T-helper 17 cell (primary cell): ENCODE results near the gene SIRPG. TPM values are rescaled to one million over a fixed set of nuclear protein-coding genes. Genes with fewer than 3 reads are reported as not detected.

Experiments used
- ATAC-seq: fragments of 150-1000 bp; cut with Tn5 transposase; 2 replicates; pipeline ENCODE4 v1.10.0; 2021; ENCODE audit warnings: mild to moderate bottlenecking, moderate library complexity
- DNase-seq, 3 donors: peaks; one replicate each; pipeline versions ENCODE4 v3.0.0 to v3.0.0-alpha.2; 2020 to 2021
- H3K9me3 ChIP-seq: one replicate; pipeline ENCODE4 v1.7.0; 2013; ENCODE audit warnings: low read length, mild to moderate bottlenecking; ENCODE audit not compliant: control insufficient read depth, poor library complexity, severe bottlenecking
- H3K27ac Mint-ChIP-seq: one replicate; pipeline ENCODE4 v1.8.0; 2022; ENCODE audit warnings: mild to moderate bottlenecking, moderate library complexity, mixed read lengths
- H3K27me3 Mint-ChIP-seq: one replicate; pipeline ENCODE4 v1.8.0; 2022; ENCODE audit warnings: mixed read lengths
- H3K36me3 Mint-ChIP-seq: one replicate; pipeline ENCODE4 v1.8.0; 2022; ENCODE audit warnings: low read depth, mixed read lengths
- H3K4me1 Mint-ChIP-seq: one replicate; pipeline ENCODE4 v1.8.0; 2022; ENCODE audit warnings: mild to moderate bottlenecking, mixed read lengths
- H3K4me3 Mint-ChIP-seq: one replicate; pipeline ENCODE4 v1.8.0; 2022; ENCODE audit warnings: mild to moderate bottlenecking, moderate library complexity, mixed read lengths
- total RNA-seq, 4 donors: library from RNA in 2 of 4; stranded (reverse) in 2 of 4; gene quantifications; one replicate each; pipeline ENCODE4 v1.2.3 and lab custom pipeline; 2022 to 2026

SIRPG gene
- total RNA-seq, 2 donors from 2014 or later = 45.3 to 47.5 TPM

GRCh38 chr20:1665345-1665744 is 7.8 kb upstream of the SIRPG start:
- peaks cover 48% of the 10 kb centered on the region for H3K4me1 Mint-ChIP-seq
- no peaks in the 10 kb centered on the region for H3K27me3 Mint-ChIP-seq
- ATAC-seq (no peak), DNase-seq (no peak)
- H3K27ac Mint-ChIP-seq = peak overlapping the region; percentile 49
- H3K36me3 Mint-ChIP-seq = no peaks in the 10 kb centered on the region
- peak overlapping the region; percentile 77 for H3K4me3 Mint-ChIP-seq
- no peaks in the 10 kb centered on the region for H3K9me3 ChIP-seq

- H3K27me3 Mint-ChIP-seq = no peaks in the 10 kb centered on the region
- no peaks in the 10 kb centered on the region for H3K9me3 ChIP-seq
- ATAC-seq = peak; percentile 60
- H3K4me3 Mint-ChIP-seq = peak overlapping the region; percentile 77
- H3K27ac Mint-ChIP-seq = peak overlapping the region; percentile 49
- no peaks in the 10 kb centered on the region for H3K36me3 Mint-ChIP-seq
- H3K4me1 Mint-ChIP-seq = peaks cover 50% of the 10 kb centered on the region
- peak in 2 of 3 donors; percentile 25 to 29 for DNase-seq
Measured at GRCh38 chr20:1664911-1665310, 7.3 kb upstream of the SIRPG start.

GRCh38 chr20:1663917-1664316 is 6.3 kb upstream of the SIRPG start:
- no peak for DNase-seq
- Mint-ChIP-seq H3K27me3 (no peaks in the 10 kb centered on the region), H3K27ac (peak overlapping the region; percentile 49), H3K4me1 (peaks cover 56% of the 10 kb centered on the region), H3K36me3 (no peaks in the 10 kb centered on the region), H3K4me3 (peak overlapping the region; percentile 73)
- no peaks in the 10 kb centered on the region for H3K9me3 ChIP-seq
- no peak for ATAC-seq

GRCh38 chr20:1661542-1662299 is 4.1 kb upstream of the SIRPG start:
- no peaks in the 10 kb centered on the region for H3K36me3 Mint-ChIP-seq
- peak overlapping the region; percentile 95 for H3K27ac Mint-ChIP-seq
- peak overlapping the region; percentile 71 for H3K4me3 Mint-ChIP-seq
- H3K27me3 Mint-ChIP-seq = no peaks in the 10 kb centered on the region
- H3K4me1 Mint-ChIP-seq = peaks cover 66% of the 10 kb centered on the region
- ATAC-seq = peak; percentile 56
- no peaks in the 10 kb centered on the region for H3K9me3 ChIP-seq
- no peak for DNase-seq

GRCh38 chr20:1660246-1660645 is 2.7 kb upstream of the SIRPG start:
- peak; percentile 70 for ATAC-seq
- Mint-ChIP-seq H3K4me3 (peak overlapping the region; percentile 42), H3K36me3 (no peaks in the 10 kb centered on the region), H3K27me3 (no peaks in the 10 kb centered on the region), H3K4me1 (peaks cover 67% of the 10 kb centered on the region), H3K27ac (peak overlapping the region; percentile 95)
- H3K9me3 ChIP-seq = no peaks in the 10 kb centered on the region
- DNase-seq = no peak

- Mint-ChIP-seq H3K4me1 (peaks cover 69% of the 10 kb centered on the region), H3K27me3 (no peaks in the 10 kb centered on the region), H3K36me3 (peaks cover 2% of the 10 kb centered on the region), H3K27ac (peak overlapping the region; percentile 95), H3K4me3 (peak overlapping the region; percentile 96)
- H3K9me3 ChIP-seq = no peaks in the 10 kb centered on the region
- no peak for DNase-seq
- ATAC-seq = peak; percentile 32
Measured at GRCh38 chr20:1656844-1657243, 735 bp downstream of the SIRPG start.

GRCh38 chr20:1654996-1655395 is 2.6 kb downstream of the SIRPG start:
- Mint-ChIP-seq H3K27ac (peak overlapping the region; percentile 87), H3K36me3 (peaks cover 4% of the 10 kb centered on the region), H3K4me3 (peak overlapping the region; percentile 95), H3K27me3 (no peaks in the 10 kb centered on the region), H3K4me1 (peaks cover 72% of the 10 kb centered on the region)
- ATAC-seq = peak; percentile 48
- H3K9me3 ChIP-seq = no peaks in the 10 kb centered on the region
- DNase-seq = no peak

- peaks cover 4% of the 10 kb centered on the region for H3K36me3 Mint-ChIP-seq
- H3K4me3 Mint-ChIP-seq = peak overlapping the region; percentile 22
Measured at GRCh38 chr20:1652960-1653359, 4.6 kb downstream of the SIRPG start.

GRCh38 chr20:1652104-1652503 is 5.5 kb downstream of the SIRPG start:
- Mint-ChIP-seq H3K36me3 (peaks cover 4% of the 10 kb centered on the region), H3K27ac (peak overlapping the region; percentile 56), H3K27me3 (no peaks in the 10 kb centered on the region), H3K4me3 (peak overlapping the region; percentile 85), H3K4me1 (peaks cover 53% of the 10 kb centered on the region)
- DNase-seq (no peak), ATAC-seq (no peak)
- H3K9me3 ChIP-seq = no peaks in the 10 kb centered on the region

More at GRCh38 chr20:1652960-1653359, 4.6 kb downstream of the SIRPG start:
- Mint-ChIP-seq H3K4me1 (peaks cover 56% of the 10 kb centered on the region), H3K27ac (peak overlapping the region; percentile 87), H3K27me3 (no peaks in the 10 kb centered on the region)
- ATAC-seq (no peak), DNase-seq (no peak)
- no peaks in the 10 kb centered on the region for H3K9me3 ChIP-seq

- H3K27me3 Mint-ChIP-seq = no peaks in the 10 kb centered on the region
- H3K4me3 Mint-ChIP-seq = peak overlapping the region; percentile 85
- H3K27ac Mint-ChIP-seq = peak overlapping the region; percentile 56
- no peaks in the 10 kb centered on the region for H3K9me3 ChIP-seq
- peak; percentile 49 for ATAC-seq
- peaks cover 4% of the 10 kb centered on the region for H3K36me3 Mint-ChIP-seq
- no peak for DNase-seq
- peaks cover 49% of the 10 kb centered on the region for H3K4me1 Mint-ChIP-seq
Measured at GRCh38 chr20:1651268-1652058, 6.1 kb downstream of the SIRPG start.

- H3K4me3 Mint-ChIP-seq = no peak overlapping the region
- peaks cover 4% of the 10 kb centered on the region for H3K36me3 Mint-ChIP-seq
- H3K4me1 Mint-ChIP-seq = peaks cover 27% of the 10 kb centered on the region
- ATAC-seq (no peak), DNase-seq (no peak)
- no peaks in the 10 kb centered on the region for H3K27me3 Mint-ChIP-seq
- no peaks in the 10 kb centered on the region for H3K9me3 ChIP-seq
- H3K27ac Mint-ChIP-seq = no peak overlapping the region
Measured at GRCh38 chr20:1648101-1648500, 9.5 kb downstream of the SIRPG start.

GRCh38 chr20:1646975-1647431 is 10.6 kb downstream of the SIRPG start:
- no peaks in the 10 kb centered on the region for H3K9me3 ChIP-seq
- peaks cover 2% of the 10 kb centered on the region for H3K36me3 Mint-ChIP-seq
- DNase-seq (no peak), ATAC-seq (no peak)
- H3K4me1 Mint-ChIP-seq = peaks cover 20% of the 10 kb centered on the region
- no peak overlapping the region for H3K4me3 Mint-ChIP-seq
- no peaks in the 10 kb centered on the region for H3K27me3 Mint-ChIP-seq
- H3K27ac Mint-ChIP-seq = peak overlapping the region; percentile 32

GRCh38 chr20:1644101-1644962 is 13.2 kb downstream of the SIRPG start:
- no peak for ATAC-seq
- H3K27me3 Mint-ChIP-seq = no peaks in the 10 kb centered on the region
- no peak for DNase-seq
- no peaks in the 10 kb centered on the region for H3K9me3 ChIP-seq
- H3K4me3 Mint-ChIP-seq = no peak overlapping the region
- H3K27ac Mint-ChIP-seq = peak overlapping the region; percentile 3
- H3K36me3 Mint-ChIP-seq = no peaks in the 10 kb centered on the region
- no peaks in the 10 kb centered on the region for H3K4me1 Mint-ChIP-seq
